Neural crest cell (in vitro differentiated cells): ENCODE data around the gene NPIPB2. TPM values are rescaled to one million over a fixed set of nuclear protein-coding genes. Genes with fewer than 3 reads are reported as not detected.
"Not testable (repeated sequence)": the region's sequence is repeated elsewhere in the genome, so short reads cannot be mapped to it uniquely, and the experiment has no call there.

Source experiments
- DNase-seq: peaks from one replicate; pipeline ENCODE4 v3.0.0; 2021; ENCODE audit warnings: low read depth, mixed read lengths, low spot score
- H3K27ac Mint-ChIP-seq: one replicate; pipeline ENCODE4 v1.8.0; 2021; ENCODE audit warnings: mild to moderate bottlenecking, mixed read lengths; ENCODE audit not compliant: unreplicated experiment
- H3K27me3 Mint-ChIP-seq: 2 replicates; pipeline ENCODE4 v1.8.0; 2021; ENCODE audit warnings: low read depth, mild to moderate bottlenecking, mixed read lengths
- H3K36me3 Mint-ChIP-seq: 2 replicates; pipeline ENCODE4 v1.8.0; 2021; ENCODE audit warnings: low read depth, mild to moderate bottlenecking, mixed read lengths
- H3K4me1 Mint-ChIP-seq: 2 replicates; pipeline ENCODE4 v1.8.0; 2021; ENCODE audit warnings: mixed read lengths
- H3K4me3 Mint-ChIP-seq: one replicate; pipeline ENCODE4 v1.8.0; 2021; ENCODE audit warnings: mild to moderate bottlenecking, mixed read lengths
- H3K9me3 Mint-ChIP-seq: 2 replicates; pipeline ENCODE4 v1.8.0; 2021; ENCODE audit warnings: mixed read lengths
- total RNA-seq: library from RNA; stranded (reverse); gene quantifications from 2 replicates; pipeline ENCODE4 v1.2.1, GENCODE V29; 2021
- TF ChIP-seq, protein P1 (sequence below): fragments of 200-600 bp; sonication (generic); conservative IDR thresholded peaks from 2 replicates; pipeline ENCODE4 v1.5.0; 2021; ENCODE audit warnings: antibody characterized with exemption, mild to moderate bottlenecking

NPIPB2 gene
- total RNA-seq, 1 donor from 2014 or later: 10.1 TPM

DNA sequence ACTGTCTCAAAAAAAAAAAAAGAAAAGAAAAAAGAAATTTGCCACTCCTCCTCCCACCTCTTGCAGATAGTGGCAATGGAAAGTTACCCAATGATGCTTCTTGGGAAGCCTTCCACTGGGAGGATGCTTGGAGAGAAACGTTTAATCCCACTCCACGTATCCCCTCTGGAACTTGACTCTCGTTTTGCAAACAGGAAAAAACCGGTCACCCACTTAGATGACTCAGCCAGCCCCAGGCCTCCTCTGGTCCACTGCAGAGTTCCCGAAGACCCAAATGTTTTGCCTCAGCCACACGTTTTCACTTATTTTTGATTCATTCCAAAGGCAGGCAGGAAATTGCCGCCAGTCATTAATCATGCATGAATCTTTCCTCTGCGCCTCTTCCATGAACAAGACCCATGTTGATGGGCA lies 13.9 kb upstream of the NPIPB2 start:
- H3K4me3 Mint-ChIP-seq: no peak overlapping the region
- no peaks in the 10 kb centered on the region for H3K4me1 Mint-ChIP-seq

GRCh38 chr16:11953576-11953975 lies 11.7 kb upstream of the NPIPB2 start:
- not testable (repeated sequence) for DNase-seq, H3K27ac Mint-ChIP-seq, H3K4me3 Mint-ChIP-seq, H3K4me1 Mint-ChIP-seq, H3K9me3 Mint-ChIP-seq, H3K27me3 Mint-ChIP-seq, H3K36me3 Mint-ChIP-seq

More for the DNA sequence above, 13.9 kb upstream of the NPIPB2 start:
- peak overlapping the region; percentile 5 for H3K27ac Mint-ChIP-seq
- no peaks in the 10 kb centered on the region for H3K9me3 Mint-ChIP-seq
- TF ChIP-seq, protein P1, sequence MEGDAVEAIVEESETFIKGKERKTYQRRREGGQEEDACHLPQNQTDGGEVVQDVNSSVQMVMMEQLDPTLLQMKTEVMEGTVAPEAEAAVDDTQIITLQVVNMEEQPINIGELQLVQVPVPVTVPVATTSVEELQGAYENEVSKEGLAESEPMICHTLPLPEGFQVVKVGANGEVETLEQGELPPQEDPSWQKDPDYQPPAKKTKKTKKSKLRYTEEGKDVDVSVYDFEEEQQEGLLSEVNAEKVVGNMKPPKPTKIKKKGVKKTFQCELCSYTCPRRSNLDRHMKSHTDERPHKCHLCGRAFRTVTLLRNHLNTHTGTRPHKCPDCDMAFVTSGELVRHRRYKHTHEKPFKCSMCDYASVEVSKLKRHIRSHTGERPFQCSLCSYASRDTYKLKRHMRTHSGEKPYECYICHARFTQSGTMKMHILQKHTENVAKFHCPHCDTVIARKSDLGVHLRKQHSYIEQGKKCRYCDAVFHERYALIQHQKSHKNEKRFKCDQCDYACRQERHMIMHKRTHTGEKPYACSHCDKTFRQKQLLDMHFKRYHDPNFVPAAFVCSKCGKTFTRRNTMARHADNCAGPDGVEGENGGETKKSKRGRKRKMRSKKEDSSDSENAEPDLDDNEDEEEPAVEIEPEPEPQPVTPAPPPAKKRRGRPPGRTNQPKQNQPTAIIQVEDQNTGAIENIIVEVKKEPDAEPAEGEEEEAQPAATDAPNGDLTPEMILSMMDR: no peak
- no peaks in the 10 kb centered on the region for H3K36me3 Mint-ChIP-seq
- no peaks in the 10 kb centered on the region for H3K27me3 Mint-ChIP-seq
- no peak for DNase-seq

DNA sequence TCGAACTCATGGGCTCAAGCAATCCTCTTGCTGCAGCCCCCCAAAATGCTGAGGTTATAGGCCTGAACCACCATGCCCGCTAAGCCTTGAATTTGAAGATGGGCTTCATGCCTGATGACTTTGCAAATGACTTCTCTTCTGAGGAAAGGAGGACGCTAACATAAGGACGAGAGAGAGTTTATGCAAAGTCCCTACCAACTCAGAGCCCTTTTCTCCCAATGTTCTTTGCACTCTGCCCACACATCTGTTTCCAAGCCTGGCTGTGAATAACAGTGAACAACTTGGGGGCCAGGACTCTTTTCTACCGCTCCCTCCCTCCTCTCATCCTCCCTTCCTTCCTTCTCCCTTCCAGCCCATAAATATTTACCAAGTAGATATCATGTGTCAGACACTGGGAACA lies 8.5 kb upstream of the NPIPB2 start:
- no peak for DNase-seq
- no peak overlapping the region for H3K27ac Mint-ChIP-seq
- TF ChIP-seq, protein P1: no peak
- no peaks in the 10 kb centered on the region for H3K9me3 Mint-ChIP-seq
- H3K4me1 Mint-ChIP-seq: no peaks in the 10 kb centered on the region
- no peaks in the 10 kb centered on the region for H3K36me3 Mint-ChIP-seq
- H3K4me3 Mint-ChIP-seq: no peak overlapping the region
- H3K27me3 Mint-ChIP-seq: no peaks in the 10 kb centered on the region

GRCh38 chr16:11949527-11949926 lies 7.7 kb upstream of the NPIPB2 start:
- Mint-ChIP-seq H3K27me3 (no peaks in the 10 kb centered on the region), H3K36me3 (no peaks in the 10 kb centered on the region), H3K4me3 (no peak overlapping the region), H3K27ac (no peak overlapping the region), H3K9me3 (no peaks in the 10 kb centered on the region), H3K4me1 (no peaks in the 10 kb centered on the region)
- peak; percentile 8 for DNase-seq
- TF ChIP-seq, protein P1: peak; percentile 64

DNA sequence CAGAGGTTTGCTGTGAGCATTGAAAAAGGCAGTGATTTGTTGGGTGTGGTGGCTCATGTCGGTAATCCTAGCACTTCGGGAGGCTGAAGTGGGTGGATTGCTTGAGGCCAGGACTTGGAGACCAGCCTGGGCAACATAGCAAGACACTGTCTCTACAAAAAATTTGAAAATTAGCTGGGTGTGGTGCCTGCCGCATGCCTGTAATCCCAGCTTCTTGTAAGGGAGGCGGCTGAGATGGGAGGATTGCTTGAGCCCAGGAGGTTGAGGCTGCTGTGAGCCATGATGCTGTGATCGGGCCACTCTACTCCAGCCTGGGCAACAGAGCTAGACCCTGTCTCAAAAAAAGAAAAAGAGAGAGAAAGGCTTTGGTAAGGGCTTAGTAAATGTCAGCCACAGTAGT lies 7.0 kb upstream of the NPIPB2 start:
- no peaks in the 10 kb centered on the region for H3K27me3 Mint-ChIP-seq
- no peaks in the 10 kb centered on the region for H3K36me3 Mint-ChIP-seq

GRCh38 chr16:11946433-11946832 lies 4.6 kb upstream of the NPIPB2 start:
- DNase-seq: no peak
- TF ChIP-seq, protein P1: no peak
- no peaks in the 10 kb centered on the region for H3K36me3 Mint-ChIP-seq
- no peaks in the 10 kb centered on the region for H3K27me3 Mint-ChIP-seq
- H3K4me1 Mint-ChIP-seq: no peaks in the 10 kb centered on the region
- no peak overlapping the region for H3K27ac Mint-ChIP-seq
- no peak overlapping the region for H3K4me3 Mint-ChIP-seq
- H3K9me3 Mint-ChIP-seq: no peaks in the 10 kb centered on the region

More for the DNA sequence above, 7.0 kb upstream of the NPIPB2 start:
- TF ChIP-seq, protein P1: no peak
- no peak overlapping the region for H3K27ac Mint-ChIP-seq
- no peak for DNase-seq
- no peaks in the 10 kb centered on the region for H3K9me3 Mint-ChIP-seq
- no peak overlapping the region for H3K4me3 Mint-ChIP-seq
- no peaks in the 10 kb centered on the region for H3K4me1 Mint-ChIP-seq

DNA sequence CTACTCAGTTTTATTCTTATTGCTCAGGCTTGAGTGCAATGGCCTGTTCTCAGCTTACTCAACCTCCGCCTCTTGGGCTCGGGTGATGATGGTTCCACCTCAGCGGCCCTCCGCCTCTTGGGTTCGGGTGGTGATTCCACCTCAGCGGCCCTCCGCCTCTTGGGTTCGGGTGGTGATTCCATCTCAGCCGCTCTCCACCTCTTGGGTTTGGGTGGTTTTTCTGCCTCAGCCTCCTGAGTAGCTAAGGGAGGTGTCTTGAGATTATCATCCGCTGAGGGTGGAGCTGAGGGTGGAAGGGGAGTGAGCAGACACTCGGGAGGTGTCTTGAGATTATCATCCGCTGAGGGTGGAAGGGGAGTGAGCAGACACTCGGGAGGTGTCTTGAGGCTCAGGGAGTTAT lies 14.5 kb downstream of the NPIPB2 start:
- H3K4me1 Mint-ChIP-seq, H3K27me3 Mint-ChIP-seq, H3K9me3 Mint-ChIP-seq, H3K36me3 Mint-ChIP-seq, DNase-seq, H3K27ac Mint-ChIP-seq, H3K4me3 Mint-ChIP-seq: not testable (repeated sequence)

DNA sequence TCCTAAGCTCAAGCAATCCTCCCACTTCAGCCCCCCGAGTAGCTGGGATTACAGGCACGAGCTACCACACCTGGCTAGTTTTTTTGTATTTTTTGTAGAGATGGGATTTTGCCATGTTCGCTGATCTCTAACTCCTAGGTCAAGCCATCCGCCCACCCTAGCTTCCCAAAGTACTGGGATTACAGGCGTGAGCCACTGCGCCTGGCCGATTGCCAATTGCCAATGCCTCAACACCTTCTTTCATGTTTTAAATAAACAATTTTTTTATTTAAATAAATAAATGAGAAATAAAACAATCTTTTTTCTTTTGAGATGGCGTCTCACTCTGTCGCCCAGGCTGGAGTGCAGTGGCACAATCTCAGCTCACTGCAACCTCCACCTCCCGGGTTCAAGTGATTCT lies 17.8 kb downstream of the NPIPB2 start:
- H3K27me3 Mint-ChIP-seq: peaks cover 14% of the 10 kb centered on the region
- H3K4me1 Mint-ChIP-seq, H3K9me3 Mint-ChIP-seq, H3K4me3 Mint-ChIP-seq, DNase-seq, H3K27ac Mint-ChIP-seq, H3K36me3 Mint-ChIP-seq: not testable (repeated sequence)
